OCI-LY1 (cell line): ENCODE data around the gene PIK3C2G.

Experiments
- EZH2 ChIP-seq: fragments of 200-600 bp; sonication (generic), shearing (Covaris generic); IDR thresholded peaks from 2 replicates; pipeline ENCODE4 v1.8.0; 2017; ENCODE audit warnings: borderline replicate concordance, mixed run types, mild to moderate bottlenecking, antibody characterized with exemption, low read length, moderate library complexity, mixed read lengths
- TF ChIP-seq, protein P1 (sequence below): fragments of 200-600 bp; sonication (generic), shearing (Covaris generic); IDR thresholded peaks from 2 replicates; pipeline ENCODE4 v1.5.1; 2017; ENCODE audit warnings: mild to moderate bottlenecking, antibody characterized with exemption, low read length, moderate library complexity, mixed read lengths

- TF ChIP-seq EZH2: no peak
- TF ChIP-seq, protein P1, sequence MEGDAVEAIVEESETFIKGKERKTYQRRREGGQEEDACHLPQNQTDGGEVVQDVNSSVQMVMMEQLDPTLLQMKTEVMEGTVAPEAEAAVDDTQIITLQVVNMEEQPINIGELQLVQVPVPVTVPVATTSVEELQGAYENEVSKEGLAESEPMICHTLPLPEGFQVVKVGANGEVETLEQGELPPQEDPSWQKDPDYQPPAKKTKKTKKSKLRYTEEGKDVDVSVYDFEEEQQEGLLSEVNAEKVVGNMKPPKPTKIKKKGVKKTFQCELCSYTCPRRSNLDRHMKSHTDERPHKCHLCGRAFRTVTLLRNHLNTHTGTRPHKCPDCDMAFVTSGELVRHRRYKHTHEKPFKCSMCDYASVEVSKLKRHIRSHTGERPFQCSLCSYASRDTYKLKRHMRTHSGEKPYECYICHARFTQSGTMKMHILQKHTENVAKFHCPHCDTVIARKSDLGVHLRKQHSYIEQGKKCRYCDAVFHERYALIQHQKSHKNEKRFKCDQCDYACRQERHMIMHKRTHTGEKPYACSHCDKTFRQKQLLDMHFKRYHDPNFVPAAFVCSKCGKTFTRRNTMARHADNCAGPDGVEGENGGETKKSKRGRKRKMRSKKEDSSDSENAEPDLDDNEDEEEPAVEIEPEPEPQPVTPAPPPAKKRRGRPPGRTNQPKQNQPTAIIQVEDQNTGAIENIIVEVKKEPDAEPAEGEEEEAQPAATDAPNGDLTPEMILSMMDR: no peak
Observed at GRCh38 chr12:18521461-18521860, 260.1 kb downstream of the PIK3C2G start.
